Liver (tissue), 9 donors: ENCODE data around the gene WWP2. TPM values are rescaled to one million over a fixed set of nuclear protein-coding genes. Genes with fewer than 3 reads are reported as not detected.

Experiments used
- DNase-seq: peaks from one replicate; pipeline ENCODE4 v3.0.0-alpha.2; 2017; ENCODE audit warnings: low spot score
- H3K27ac ChIP-seq, 2 donors: one replicate each; pipeline ENCODE4 v1.7.0; 2013; ENCODE audit warnings: inconsistent platforms in 2 of 2, low read length in 2 of 2, control low read depth in 1 of 2, low read depth in 1 of 2, mild to moderate bottlenecking in 1 of 2
- H3K27me3 ChIP-seq, 4 donors: one replicate each; pipeline versions ENCODE4 v1.6.1 to v1.7.0; 2013; ENCODE audit warnings: low read length in 3 of 4, inconsistent platforms in 1 of 4, mild to moderate bottlenecking in 1 of 4, moderate library complexity in 1 of 4; ENCODE audit not compliant: control insufficient read depth in 4 of 4, insufficient read depth in 4 of 4
- H3K36me3 ChIP-seq, 4 donors: one replicate each; pipeline versions ENCODE4 v1.6.1 to v1.7.0; 2013; ENCODE audit warnings: low read length in 3 of 4, mild to moderate bottlenecking in 3 of 4, low read depth in 1 of 4, moderate library complexity in 1 of 4; ENCODE audit not compliant: control insufficient read depth in 4 of 4, insufficient read depth in 3 of 4
- H3K4me1 ChIP-seq, 4 donors: one replicate each; pipeline versions ENCODE4 v1.6.1 to v1.7.0; 2013; ENCODE audit warnings: low read length in 3 of 4, mild to moderate bottlenecking in 3 of 4, moderate library complexity in 1 of 4; ENCODE audit not compliant: control insufficient read depth in 4 of 4, insufficient read depth in 4 of 4
- H3K4me3 ChIP-seq, 3 donors: one replicate each; pipeline versions ENCODE4 v1.6.1 to v1.7.0; 2013; ENCODE audit warnings: low read length in 3 of 3, control low read depth in 1 of 3, low read depth in 1 of 3, mild to moderate bottlenecking in 1 of 3
- H3K9ac ChIP-seq, 2 donors: one replicate each; pipeline ENCODE4 v1.7.0; 2013; ENCODE audit warnings: low read length in 2 of 2, mild to moderate bottlenecking in 2 of 2, moderate library complexity in 2 of 2, control low read depth in 1 of 2, low read depth in 1 of 2
- H3K9me3 ChIP-seq, 4 donors: one replicate each; pipeline versions ENCODE4 v1.6.1 to v1.7.0; 2013; ENCODE audit warnings: low read length in 3 of 4; ENCODE audit not compliant: control insufficient read depth in 4 of 4
- EGR1 ChIP-seq, 2 donors: IDR thresholded peaks; 2 replicates each; pipeline ENCODE4 v1.6.1; 2016 to 2018; ENCODE audit warnings: antibody characterized with exemption in 2 of 2, low read depth in 2 of 2
- FOXA1 ChIP-seq: IDR thresholded peaks from 2 replicates; pipeline ENCODE4 v1.6.1; 2016; ENCODE audit warnings: antibody characterized with exemption
- FOXA2 ChIP-seq: IDR thresholded peaks from 2 replicates; pipeline ENCODE4 v1.6.1; 2016; ENCODE audit warnings: antibody characterized with exemption
- GABPA ChIP-seq, 2 donors: IDR thresholded peaks in 1 of 2; conservative IDR thresholded peaks in 1 of 2; 2 replicates each; pipeline ENCODE4 v1.6.1; 2016; ENCODE audit warnings: antibody characterized with exemption in 2 of 2, mild to moderate bottlenecking in 1 of 2, moderate library complexity in 1 of 2
- HNF4A ChIP-seq, 2 donors: conservative IDR thresholded peaks; 2 replicates each; pipeline ENCODE4 v1.6.1; 2016; ENCODE audit warnings: antibody characterized with exemption in 2 of 2, mild to moderate bottlenecking in 2 of 2
- HNF4G ChIP-seq: IDR thresholded peaks from 2 replicates; pipeline ENCODE4 v1.6.1; 2016; ENCODE audit warnings: antibody characterized with exemption
- NR2F2 ChIP-seq: IDR thresholded peaks from 2 replicates; pipeline ENCODE4 v1.6.1; 2016; ENCODE audit warnings: antibody characterized with exemption
- RAD21 ChIP-seq, 2 donors: IDR thresholded peaks; 2 replicates each; pipeline ENCODE4 v1.6.1; 2016; ENCODE audit warnings: antibody characterized with exemption in 2 of 2, mild to moderate bottlenecking in 2 of 2
- RXRA ChIP-seq, 2 donors: IDR thresholded peaks; 2 replicates each; pipeline ENCODE4 v1.6.1; 2017 to 2018; ENCODE audit warnings: antibody characterized with exemption in 2 of 2, mild to moderate bottlenecking in 1 of 2
- SP1 ChIP-seq: IDR thresholded peaks from 2 replicates; pipeline ENCODE4 v1.6.1; 2018; ENCODE audit warnings: antibody characterized with exemption, mild to moderate bottlenecking
- YY1 ChIP-seq: IDR thresholded peaks from 2 replicates; pipeline ENCODE4 v1.6.1; 2016; ENCODE audit warnings: antibody characterized with exemption, mild to moderate bottlenecking
- WGBS: extraction: QIAGEN DNeasy Blood & Tissue Kit; methylation state at CpG from one replicate; pipeline ENCODE4 v1.1.7; 2013; 5-methylcytosine and 5-hydroxymethylcytosine counted together
- polyA plus RNA-seq, 2 donors: library from polyadenylated mRNA; stranded (reverse) in 1 of 2; unstranded in 1 of 2; fragments of 200-250 nt in 1 of 2; fragments of >200 nt in 1 of 2; fragmentation: Nextera tagmentation in 1 of 2; extraction: Ambion mirVana in 1 of 2; gene quantifications; one replicate each; pipeline versions ENCODE4 v1.2.1 to v1.2.3, GENCODE V29; 2013 to 2015
- total RNA-seq, 2 donors: library from RNA; depleted of rRNA; stranded (reverse); fragments of >200 nt; gene quantifications; one replicate each; pipeline ENCODE4 v1.2.3, GENCODE V29; 2014
- TF ChIP-seq, protein P1 (sequence below): IDR thresholded peaks from 2 replicates; pipeline ENCODE4 v1.6.1; 2016; ENCODE audit warnings: antibody characterized with exemption
- TF ChIP-seq, protein P2 (sequence below): IDR thresholded peaks from 2 replicates; pipeline ENCODE4 v1.6.1; 2016; ENCODE audit warnings: antibody characterized with exemption
- TF ChIP-seq, protein P3 (sequence below): IDR thresholded peaks from 2 replicates; pipeline ENCODE4 v1.6.1; 2016; ENCODE audit warnings: antibody characterized with exemption, mild to moderate bottlenecking
- TF ChIP-seq, protein P4 (sequence below): IDR thresholded peaks from 2 replicates; pipeline ENCODE4 v1.6.1; 2016; ENCODE audit warnings: antibody characterized with exemption
- TF ChIP-seq, protein P5 (sequence below): fragments of 150-350 bp; IDR thresholded peaks from 2 replicates; pipeline ENCODE4 v1.5.1; 2017; ENCODE audit warnings: improper control_type of control experiment, low read depth, low read length; ENCODE audit not compliant: missing input control
- donor health status: healthy.
- donor health status: healthy.
- donor health status: healthy.
- donor health status: healthy.
- donor health status: healthy.

The WWP2 gene
- total and polyA plus RNA-seq, 4 donors = 8.6 to 22.7 (median 13.6) TPM

DNA sequence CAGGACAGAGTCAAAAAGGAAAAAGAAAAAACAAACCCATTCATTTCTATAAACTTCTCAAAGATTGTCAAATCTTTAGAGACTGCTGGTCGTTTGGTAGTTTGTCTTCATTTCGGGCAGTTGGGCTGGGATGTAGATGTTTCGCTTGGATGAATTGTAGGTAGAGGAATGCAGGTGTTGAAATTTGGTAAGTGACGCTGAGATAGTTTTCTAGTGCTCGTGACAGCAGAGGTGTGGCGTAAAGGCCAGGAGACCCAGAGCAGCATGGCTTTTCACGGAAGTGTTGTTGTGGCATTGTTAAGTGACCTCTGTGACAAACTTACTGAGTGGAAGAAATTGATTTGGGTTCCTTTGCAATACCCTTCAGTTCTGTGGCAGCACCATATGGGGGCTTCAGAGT is 110.8 kb downstream of the WWP2 start:
- Histone ChIP-seq H3K4me3 (no peak overlapping the region), H3K4me1 (no peaks in the 10 kb centered on the region), H3K27ac (no peak overlapping the region), H3K9me3 (peaks cover 0 to 11% (median 3%) of the 10 kb centered on the region in 4 donors), H3K27me3 (no peaks in the 10 kb centered on the region), H3K36me3 (peaks cover 9 to 39% (median 29%) of the 10 kb centered on the region in 4 donors), H3K9ac (no peak overlapping the region)
- DNase-seq = no peak
- TF ChIP-seq, protein P1, sequence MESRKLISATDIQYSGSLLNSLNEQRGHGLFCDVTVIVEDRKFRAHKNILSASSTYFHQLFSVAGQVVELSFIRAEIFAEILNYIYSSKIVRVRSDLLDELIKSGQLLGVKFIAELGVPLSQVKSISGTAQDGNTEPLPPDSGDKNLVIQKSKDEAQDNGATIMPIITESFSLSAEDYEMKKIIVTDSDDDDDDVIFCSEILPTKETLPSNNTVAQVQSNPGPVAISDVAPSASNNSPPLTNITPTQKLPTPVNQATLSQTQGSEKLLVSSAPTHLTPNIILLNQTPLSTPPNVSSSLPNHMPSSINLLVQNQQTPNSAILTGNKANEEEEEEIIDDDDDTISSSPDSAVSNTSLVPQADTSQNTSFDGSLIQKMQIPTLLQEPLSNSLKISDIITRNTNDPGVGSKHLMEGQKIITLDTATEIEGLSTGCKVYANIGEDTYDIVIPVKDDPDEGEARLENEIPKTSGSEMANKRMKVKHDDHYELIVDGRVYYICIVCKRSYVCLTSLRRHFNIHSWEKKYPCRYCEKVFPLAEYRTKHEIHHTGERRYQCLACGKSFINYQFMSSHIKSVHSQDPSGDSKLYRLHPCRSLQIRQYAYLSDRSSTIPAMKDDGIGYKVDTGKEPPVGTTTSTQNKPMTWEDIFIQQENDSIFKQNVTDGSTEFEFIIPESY = no peak
- TF ChIP-seq, protein P2, sequence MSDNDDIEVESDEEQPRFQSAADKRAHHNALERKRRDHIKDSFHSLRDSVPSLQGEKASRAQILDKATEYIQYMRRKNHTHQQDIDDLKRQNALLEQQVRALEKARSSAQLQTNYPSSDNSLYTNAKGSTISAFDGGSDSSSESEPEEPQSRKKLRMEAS = no peak
- TF ChIP-seq RAD21 (IDR thresholded peaks at IDR 0.05) = no peak
- no peak for TF ChIP-seq GABPA (IDR thresholded peaks at IDR 0.05 in 1 of 2, conservative IDR thresholded peaks at IDR 0.05 in 1 of 2)
- no peak for TF ChIP-seq FOXA2
- WGBS = 96% methylated on average over 7 of the region's 7 CpGs

DNA sequence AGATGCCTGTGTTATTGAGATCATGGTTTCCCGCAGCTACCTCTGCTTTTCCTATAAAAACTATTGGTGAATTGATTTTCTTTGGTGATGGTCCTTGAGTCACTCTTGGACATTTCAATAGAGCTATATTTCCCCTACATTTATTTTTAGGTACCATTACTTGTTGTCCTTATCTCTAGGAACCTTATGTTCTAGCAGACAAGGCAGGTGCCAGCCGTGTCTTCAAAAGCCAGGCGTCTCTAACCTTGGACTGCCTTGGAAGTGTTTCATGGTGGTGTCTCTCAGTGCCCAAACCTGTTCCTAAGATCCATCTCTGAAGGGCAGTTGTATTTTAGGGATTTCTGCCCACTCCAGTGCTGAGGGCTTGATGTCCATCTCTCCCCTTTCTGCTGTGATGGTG is 111.7 kb downstream of the WWP2 start:
- no peak for DNase-seq
- TF ChIP-seq, protein P3, sequence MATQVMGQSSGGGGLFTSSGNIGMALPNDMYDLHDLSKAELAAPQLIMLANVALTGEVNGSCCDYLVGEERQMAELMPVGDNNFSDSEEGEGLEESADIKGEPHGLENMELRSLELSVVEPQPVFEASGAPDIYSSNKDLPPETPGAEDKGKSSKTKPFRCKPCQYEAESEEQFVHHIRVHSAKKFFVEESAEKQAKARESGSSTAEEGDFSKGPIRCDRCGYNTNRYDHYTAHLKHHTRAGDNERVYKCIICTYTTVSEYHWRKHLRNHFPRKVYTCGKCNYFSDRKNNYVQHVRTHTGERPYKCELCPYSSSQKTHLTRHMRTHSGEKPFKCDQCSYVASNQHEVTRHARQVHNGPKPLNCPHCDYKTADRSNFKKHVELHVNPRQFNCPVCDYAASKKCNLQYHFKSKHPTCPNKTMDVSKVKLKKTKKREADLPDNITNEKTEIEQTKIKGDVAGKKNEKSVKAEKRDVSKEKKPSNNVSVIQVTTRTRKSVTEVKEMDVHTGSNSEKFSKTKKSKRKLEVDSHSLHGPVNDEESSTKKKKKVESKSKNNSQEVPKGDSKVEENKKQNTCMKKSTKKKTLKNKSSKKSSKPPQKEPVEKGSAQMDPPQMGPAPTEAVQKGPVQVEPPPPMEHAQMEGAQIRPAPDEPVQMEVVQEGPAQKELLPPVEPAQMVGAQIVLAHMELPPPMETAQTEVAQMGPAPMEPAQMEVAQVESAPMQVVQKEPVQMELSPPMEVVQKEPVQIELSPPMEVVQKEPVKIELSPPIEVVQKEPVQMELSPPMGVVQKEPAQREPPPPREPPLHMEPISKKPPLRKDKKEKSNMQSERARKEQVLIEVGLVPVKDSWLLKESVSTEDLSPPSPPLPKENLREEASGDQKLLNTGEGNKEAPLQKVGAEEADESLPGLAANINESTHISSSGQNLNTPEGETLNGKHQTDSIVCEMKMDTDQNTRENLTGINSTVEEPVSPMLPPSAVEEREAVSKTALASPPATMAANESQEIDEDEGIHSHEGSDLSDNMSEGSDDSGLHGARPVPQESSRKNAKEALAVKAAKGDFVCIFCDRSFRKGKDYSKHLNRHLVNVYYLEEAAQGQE = no peak
- TF ChIP-seq, protein P1 = no peak
- no peak for TF ChIP-seq FOXA1
- TF ChIP-seq, protein P4, sequence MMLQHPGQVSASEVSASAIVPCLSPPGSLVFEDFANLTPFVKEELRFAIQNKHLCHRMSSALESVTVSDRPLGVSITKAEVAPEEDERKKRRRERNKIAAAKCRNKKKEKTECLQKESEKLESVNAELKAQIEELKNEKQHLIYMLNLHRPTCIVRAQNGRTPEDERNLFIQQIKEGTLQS = no peak
- TF ChIP-seq, protein P2 = no peak
- no peak for TF ChIP-seq YY1
- TF ChIP-seq, protein P5, sequence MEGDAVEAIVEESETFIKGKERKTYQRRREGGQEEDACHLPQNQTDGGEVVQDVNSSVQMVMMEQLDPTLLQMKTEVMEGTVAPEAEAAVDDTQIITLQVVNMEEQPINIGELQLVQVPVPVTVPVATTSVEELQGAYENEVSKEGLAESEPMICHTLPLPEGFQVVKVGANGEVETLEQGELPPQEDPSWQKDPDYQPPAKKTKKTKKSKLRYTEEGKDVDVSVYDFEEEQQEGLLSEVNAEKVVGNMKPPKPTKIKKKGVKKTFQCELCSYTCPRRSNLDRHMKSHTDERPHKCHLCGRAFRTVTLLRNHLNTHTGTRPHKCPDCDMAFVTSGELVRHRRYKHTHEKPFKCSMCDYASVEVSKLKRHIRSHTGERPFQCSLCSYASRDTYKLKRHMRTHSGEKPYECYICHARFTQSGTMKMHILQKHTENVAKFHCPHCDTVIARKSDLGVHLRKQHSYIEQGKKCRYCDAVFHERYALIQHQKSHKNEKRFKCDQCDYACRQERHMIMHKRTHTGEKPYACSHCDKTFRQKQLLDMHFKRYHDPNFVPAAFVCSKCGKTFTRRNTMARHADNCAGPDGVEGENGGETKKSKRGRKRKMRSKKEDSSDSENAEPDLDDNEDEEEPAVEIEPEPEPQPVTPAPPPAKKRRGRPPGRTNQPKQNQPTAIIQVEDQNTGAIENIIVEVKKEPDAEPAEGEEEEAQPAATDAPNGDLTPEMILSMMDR = no peak
- TF ChIP-seq FOXA2 = no peak
- TF ChIP-seq HNF4A (conservative IDR thresholded peaks at IDR 0.05) = no peak
- no peak for TF ChIP-seq RAD21 (IDR thresholded peaks at IDR 0.05)
- TF ChIP-seq RXRA (IDR thresholded peaks at IDR 0.05) = no peak
- no peak for TF ChIP-seq SP1
- TF ChIP-seq HNF4G = no peak
- TF ChIP-seq EGR1 (IDR thresholded peaks at IDR 0.05; ENCODE audit: low read depth in 2 of 2) = no peak
- TF ChIP-seq NR2F2 = no peak
- no peak overlapping the region for H3K4me3 ChIP-seq
- H3K4me1 ChIP-seq = no peaks in the 10 kb centered on the region
- no peak overlapping the region for H3K27ac ChIP-seq
- H3K27me3 ChIP-seq = no peaks in the 10 kb centered on the region
- H3K9ac ChIP-seq = no peak overlapping the region
- peaks cover 9 to 39% (median 30%) of the 10 kb centered on the region in 4 donors for H3K36me3 ChIP-seq
- peaks cover 0 to 11% (median 3%) of the 10 kb centered on the region in 4 donors for H3K9me3 ChIP-seq
- 96% methylated on average over 3 of the region's 3 CpGs for WGBS
